GM21447 (cell line): Measurements from ENCODE around the gene CSNK1E.
"Not testable (repeated sequence)": the region's sequence is repeated elsewhere in the genome, so short reads cannot be mapped to it uniquely, and the experiment has no call there.

Experiments used
- ATAC-seq: cut with Tn5 transposase; IDR thresholded peaks from one replicate; pipeline ENCODE4 v1.9.1; 2021; ENCODE audit not compliant: unreplicated experiment

CSNK1E gene

GRCh38 chr22:38317122-38317994, at the start of gene CSNK1E:
CSNK1E (minus strand) TSS chr22:38317433; CDS start chr22:38314157, 3,276 bp downstream.
- ATAC-seq, result no peak

GRCh38 chr22:38365829-38366228, 48.6 kb upstream of the CSNK1E start:
- not testable (repeated sequence) for ATAC-seq

DNA sequence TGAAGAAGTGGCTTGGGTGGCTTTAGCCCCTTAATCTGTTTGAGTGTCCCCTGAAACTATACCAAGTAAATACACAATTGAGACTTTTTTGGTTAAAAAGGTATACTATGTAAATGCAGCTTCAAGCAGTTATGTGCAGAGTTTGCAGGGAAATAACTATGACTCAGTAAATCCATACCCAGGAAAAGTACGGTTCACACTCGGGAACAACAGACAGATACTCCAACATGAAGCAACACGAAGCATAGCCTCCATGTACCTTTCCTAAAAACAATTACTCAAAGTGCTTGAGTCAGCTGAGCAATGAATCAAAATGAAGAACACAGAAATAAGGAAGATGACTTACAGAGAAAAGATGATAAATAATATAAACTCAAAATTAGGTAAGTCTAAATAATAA, 47.9 kb upstream of the CSNK1E start:
- ATAC-seq, result not testable (repeated sequence)

DNA sequence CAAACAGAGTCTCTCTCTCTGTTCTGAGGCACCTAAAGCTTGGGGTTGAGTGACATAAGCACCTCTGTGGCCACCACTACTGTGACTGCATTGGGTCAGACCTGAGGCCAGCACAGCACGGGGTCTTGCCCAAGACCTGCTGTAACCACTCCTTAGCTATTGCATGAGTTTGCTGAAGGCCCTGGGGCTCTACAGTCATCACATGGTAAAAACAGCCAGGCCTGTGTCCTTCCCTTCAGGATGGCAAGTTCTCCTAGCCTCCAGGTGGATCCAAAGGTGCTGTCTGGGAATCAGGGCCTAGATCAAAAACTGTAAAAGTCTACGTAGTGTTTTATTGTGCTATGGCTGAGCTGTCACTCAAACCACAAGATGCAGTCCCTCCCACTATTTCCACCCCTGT, 43.3 kb upstream of the CSNK1E start:
- not testable (repeated sequence) for ATAC-seq

DNA sequence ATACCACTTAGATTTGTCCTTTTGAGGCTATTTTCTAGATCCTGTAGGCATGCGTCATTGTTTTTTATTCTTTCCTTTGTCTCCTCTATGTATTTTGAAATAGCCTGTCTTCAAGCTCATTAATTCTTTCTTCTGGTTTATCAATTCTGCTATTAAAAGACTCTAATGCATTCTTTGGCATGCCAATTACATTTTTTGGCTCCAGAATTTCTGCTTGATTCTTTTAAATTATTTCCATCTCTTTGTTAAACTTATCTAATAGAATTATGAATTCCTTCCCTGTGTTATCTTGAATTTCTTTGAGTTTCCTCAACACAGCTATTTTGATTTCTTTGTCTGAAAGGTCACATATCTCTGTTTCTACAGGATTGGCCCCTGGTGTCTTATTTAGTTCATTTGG, 42.6 kb upstream of the CSNK1E start:
- ATAC-seq, result not testable (repeated sequence)

DNA sequence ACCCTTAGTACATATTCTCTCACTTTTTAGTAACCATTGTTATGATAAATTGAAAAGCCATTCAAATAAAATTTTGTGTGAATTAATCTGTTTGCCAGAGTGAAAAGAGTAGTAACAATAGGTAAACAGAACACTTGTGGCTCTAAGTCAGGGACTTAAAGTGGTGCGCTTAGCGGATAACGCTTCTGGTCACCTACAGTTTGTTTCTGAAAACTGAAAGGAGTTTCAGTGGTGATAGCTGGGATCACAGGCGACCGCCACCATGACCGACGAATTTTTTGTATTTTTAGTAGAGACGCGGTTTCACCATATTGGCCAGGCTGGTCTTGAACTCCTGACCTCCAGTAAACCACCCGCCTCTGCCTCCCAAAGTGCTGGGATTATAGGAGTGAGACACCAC, 40.7 kb upstream of the CSNK1E start:
- ATAC-seq, result not testable (repeated sequence)

DNA sequence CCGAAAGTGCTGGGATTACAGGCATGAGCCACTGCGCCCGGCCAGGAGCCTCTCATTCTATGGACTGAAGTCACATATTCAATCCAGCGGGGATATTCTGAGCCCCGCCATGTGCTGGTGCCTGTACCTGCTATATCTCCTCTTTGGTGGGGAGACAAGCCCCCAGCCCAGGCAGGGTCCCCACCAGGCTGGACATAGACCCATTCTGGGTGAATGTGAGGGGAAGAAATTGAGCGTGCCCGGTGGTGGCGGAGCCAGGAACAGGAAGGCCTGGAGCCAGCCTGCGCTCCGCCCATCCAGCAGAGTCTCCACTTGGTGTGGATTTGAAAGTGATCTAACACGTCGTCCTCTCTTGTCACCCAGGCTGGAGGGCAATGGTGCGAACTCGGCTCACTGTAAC, 38.0 kb upstream of the CSNK1E start:
- ATAC-seq, result no peak

- no peak for ATAC-seq
Measured at GRCh38 chr22:38353701-38354100, 36.5 kb upstream of the CSNK1E start.

- ATAC-seq, result no peak
Measured at GRCh38 chr22:38353142-38353629, 36.0 kb upstream of the CSNK1E start.

- no peak for ATAC-seq
Measured at GRCh38 chr22:38352436-38352835, 35.2 kb upstream of the CSNK1E start.

- ATAC-seq, result no peak
Measured at GRCh38 chr22:38350444-38351359, 33.5 kb upstream of the CSNK1E start.

DNA sequence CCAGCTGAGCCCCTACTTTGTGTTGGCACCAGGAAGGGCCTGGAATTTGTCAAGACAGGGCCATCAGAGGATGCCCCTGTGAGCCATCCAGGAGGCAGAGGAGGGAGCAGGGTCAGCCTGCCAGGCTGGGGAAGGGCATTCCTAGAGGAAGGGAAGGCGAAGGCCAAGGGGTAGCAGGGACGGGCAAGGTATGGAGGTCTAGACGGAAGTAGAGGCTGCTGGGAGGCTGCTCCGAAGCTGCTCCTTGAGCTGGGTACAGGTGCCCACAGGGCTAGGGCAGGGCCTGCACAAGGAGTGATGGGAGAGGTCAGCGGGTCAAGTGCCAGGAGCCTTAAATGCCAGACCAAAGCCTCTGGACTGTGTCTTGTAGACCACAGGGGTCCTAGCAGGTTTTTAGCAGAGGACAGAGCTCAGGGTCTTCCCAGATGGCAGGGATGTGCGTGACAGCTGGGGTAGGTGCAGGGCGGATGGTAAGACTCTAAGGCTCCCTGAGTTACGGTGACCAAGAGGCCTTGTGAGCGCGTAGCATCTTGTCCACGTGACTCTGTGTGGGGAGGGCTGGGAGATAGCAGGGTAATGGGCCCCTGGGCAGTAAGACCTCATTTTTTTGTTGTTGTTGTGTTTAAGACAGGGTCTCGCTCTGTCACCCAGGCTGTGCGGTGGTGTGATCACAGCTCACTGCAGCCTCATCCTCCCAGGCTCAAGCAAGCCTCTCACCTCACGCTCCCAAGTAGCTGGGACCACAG, 31.7 kb upstream of the CSNK1E start:
- ATAC-seq, result no peak

DNA sequence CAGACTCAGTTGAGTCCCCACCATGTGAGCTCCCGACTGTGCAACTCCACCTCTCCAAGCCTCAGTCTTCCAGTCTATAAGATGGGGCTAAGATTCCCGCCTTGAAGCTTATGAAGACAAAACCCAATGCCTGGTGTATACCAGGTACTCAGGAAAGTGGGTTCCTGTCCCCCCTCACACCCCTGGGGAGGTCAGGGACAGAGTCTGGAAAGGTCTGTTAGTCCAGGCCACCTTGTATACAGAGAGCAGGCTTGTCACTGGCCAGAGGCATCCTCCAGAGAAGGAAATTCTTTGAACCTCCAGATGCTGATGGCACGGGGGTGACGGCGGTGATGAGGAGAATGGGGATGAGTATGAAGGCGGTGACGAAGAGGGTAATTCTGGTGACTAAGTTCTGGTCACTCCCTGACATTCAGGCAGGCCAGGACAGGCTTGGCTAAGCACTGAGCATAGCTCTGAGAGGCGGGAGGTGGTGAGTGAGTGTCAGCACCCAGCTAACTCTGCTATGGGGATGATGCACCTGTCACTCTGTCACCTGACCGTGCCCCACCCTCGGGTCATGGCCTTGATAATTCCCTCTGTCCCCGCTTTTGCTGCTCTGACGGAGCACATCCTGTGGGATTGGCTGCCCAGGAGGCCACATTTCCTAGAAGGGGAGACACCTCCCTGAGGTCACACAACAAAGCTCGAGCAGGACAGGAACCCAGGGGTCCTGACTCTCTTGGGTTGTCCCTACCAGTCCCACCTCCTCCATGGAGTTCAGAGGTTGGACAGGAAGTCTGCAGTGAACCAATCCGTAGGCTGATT, 30.9 kb upstream of the CSNK1E start:
- no peak for ATAC-seq

DNA sequence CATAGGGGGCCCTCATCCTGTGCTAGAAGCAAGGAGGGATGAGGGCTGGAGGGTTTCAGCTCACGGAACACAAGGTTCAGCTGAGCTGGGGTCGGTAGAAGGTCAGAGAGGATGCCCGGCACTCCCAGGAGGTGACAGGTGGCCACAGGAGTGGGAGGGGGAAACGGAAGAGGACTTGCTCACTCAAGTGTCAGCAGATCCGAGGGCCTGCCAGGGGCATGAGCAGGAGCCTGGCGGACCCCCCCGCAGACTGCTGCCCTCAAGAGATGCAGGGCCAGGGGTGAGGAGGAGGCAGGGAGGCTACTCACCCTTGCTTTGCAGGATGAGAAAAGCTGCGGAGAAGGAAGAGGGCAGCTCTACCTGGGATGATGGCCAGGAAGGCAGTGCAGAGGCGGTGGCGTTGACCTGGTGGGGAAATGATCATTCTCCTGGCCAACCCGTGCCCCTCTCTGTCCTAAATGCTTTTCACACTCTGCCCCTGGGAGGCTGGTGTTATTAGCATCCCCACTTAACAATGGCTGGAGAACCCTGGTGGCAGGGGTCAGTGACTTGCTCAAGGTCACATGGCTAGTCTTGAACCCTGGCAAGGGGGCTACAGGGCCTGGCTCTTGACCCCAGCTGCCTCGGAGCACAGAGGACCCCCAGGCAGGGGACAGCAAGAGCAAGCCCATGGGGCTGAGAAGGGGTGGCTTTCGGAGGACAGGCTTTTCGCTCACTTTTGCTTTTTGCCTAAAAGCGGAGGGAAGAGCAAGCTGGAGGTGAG, 30.1 kb upstream of the CSNK1E start:
- no peak for ATAC-seq

GRCh38 chr22:38346506-38346905, 29.3 kb upstream of the CSNK1E start:
- ATAC-seq, result no peak

DNA sequence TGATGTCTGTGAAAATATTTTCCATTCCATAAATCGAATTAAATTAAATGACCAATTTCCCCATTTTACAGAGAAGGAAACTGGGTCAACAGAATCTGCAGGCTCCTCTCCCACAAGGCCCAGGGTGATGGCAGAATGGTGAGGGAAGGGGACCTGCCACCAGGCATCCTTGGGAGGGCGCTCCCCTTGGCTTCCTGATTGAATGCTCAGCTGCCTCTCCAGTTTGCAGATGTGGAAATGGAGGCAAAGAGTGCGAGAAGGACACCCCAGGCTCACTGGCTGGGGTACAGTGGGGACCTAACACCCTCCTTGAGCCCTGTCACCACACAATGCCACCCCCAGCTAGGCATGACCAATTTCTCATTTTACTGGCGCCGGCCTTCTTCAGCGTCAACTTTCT, 28.5 kb upstream of the CSNK1E start:
- ATAC-seq, result no peak

GRCh38 chr22:38339893-38340292, 22.7 kb upstream of the CSNK1E start:
- not testable (repeated sequence) for ATAC-seq

- ATAC-seq, result no peak
Measured at GRCh38 chr22:38338772-38339379, 21.6 kb upstream of the CSNK1E start.

GRCh38 chr22:38336699-38337098, 19.5 kb upstream of the CSNK1E start:
- ATAC-seq, result no peak
